HG03097 (cell line): Measurements from ENCODE around the gene C1QTNF5.

Experiments
- ATAC-seq: cut with Tn5 transposase; IDR thresholded peaks from one replicate; pipeline ENCODE4 v1.9.1; 2021; ENCODE audit not compliant: unreplicated experiment, low FRiP score

The C1QTNF5 gene

GRCh38 chr11:119373921-119374631 lies 33.4 kb upstream of the C1QTNF5 start:
- no peak for ATAC-seq

GRCh38 chr11:119373059-119373920 lies 32.6 kb upstream of the C1QTNF5 start:
- ATAC-seq = no peak

- ATAC-seq = no peak
Observed at GRCh38 chr11:119372260-119373058, 31.8 kb upstream of the C1QTNF5 start.

- ATAC-seq = no peak
Observed at GRCh38 chr11:119371778-119372182, 31.1 kb upstream of the C1QTNF5 start.

GRCh38 chr11:119371067-119371601 lies 30.5 kb upstream of the C1QTNF5 start:
- no peak for ATAC-seq

GRCh38 chr11:119370486-119371046 lies 29.9 kb upstream of the C1QTNF5 start:
- no peak for ATAC-seq

- no peak for ATAC-seq
Observed at GRCh38 chr11:119369132-119369925, 28.6 kb upstream of the C1QTNF5 start.

- ATAC-seq = no peak
Observed at GRCh38 chr11:119368121-119369034, 27.7 kb upstream of the C1QTNF5 start.

GRCh38 chr11:119367661-119368120 lies 27.0 kb upstream of the C1QTNF5 start:
- ATAC-seq = no peak

GRCh38 chr11:119366690-119367620 lies 26.3 kb upstream of the C1QTNF5 start:
- ATAC-seq = no peak

GRCh38 chr11:119365071-119365591 lies 24.4 kb upstream of the C1QTNF5 start:
- no peak for ATAC-seq

- no peak for ATAC-seq
Observed at GRCh38 chr11:119363851-119364590, 23.3 kb upstream of the C1QTNF5 start.

GRCh38 chr11:119363081-119363850 lies 22.6 kb upstream of the C1QTNF5 start:
- no peak for ATAC-seq

GRCh38 chr11:119362741-119363080 lies 22.0 kb upstream of the C1QTNF5 start:
- ATAC-seq = no peak

- ATAC-seq = no peak
Observed at GRCh38 chr11:119361941-119362725, 21.4 kb upstream of the C1QTNF5 start.
